CD4-positive, alpha-beta T cell treated with Interleukin-4 for 4 hours (primary cell): ENCODE data around the gene ACOT8.
"Not testable (repeated sequence)": the region's sequence is repeated elsewhere in the genome, so short reads cannot be mapped to it uniquely, and the experiment has no call there.

Source experiments
- DNase-seq: peaks from one replicate; pipeline ENCODE4 v3.0.0-alpha.2; 2020

ACOT8 gene

DNA sequence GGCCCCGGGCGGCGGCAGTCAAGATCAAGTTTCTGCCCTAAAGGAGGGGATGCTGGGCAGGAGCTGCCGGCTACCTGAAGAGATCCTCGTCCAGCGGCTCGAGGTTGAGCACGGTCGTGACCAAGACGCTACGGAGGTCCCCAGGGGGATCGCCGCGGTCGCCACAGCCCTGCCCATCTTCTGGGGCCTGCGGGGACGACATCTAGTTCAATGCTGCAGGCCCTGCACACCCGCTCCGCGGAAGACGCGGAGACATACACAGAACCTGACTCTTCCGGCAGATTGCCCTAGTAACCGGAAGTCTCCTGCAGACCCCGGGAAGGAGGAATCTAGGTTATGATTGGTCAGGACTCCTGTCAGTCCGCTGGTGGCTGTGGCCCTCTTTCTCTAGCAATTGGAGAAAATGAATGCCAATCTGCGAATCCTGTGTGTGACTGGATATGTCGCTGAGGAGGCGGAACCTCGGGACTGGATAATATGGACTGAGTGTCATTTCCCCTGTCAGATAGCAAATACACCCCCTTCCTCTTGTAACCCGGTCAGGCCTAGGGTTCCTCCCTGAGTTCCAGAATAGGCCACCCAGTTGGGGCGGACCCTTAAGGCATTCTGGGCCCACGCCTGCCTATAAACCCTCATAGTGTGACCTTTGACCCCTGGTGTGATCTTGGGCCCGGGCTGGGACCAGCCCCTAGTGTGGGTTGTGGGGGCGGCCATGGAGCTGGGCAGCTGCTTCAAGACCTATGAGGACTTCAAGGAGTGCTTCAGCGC is at the start of gene ACOT8, which contains the start of gene ZSWIM3:
Gene ACOT8 (minus strand): TSS at position 279 of the 768 bp plus-strand sequence. CDS start 77 bp downstream, at position 202.
Gene ZSWIM3 (plus strand): TSS at position 501 of the 768 bp plus-strand sequence. CDS start 212 bp downstream, at position 713.
- peak; percentile 100 for DNase-seq

- DNase-seq: no peak
Measured at GRCh38 chr20:45905505-45906079, 48.4 kb upstream of the ACOT8 start.

- DNase-seq: no peak
Measured at GRCh38 chr20:45904583-45905504, 47.7 kb upstream of the ACOT8 start.

GRCh38 chr20:45902199-45902701 is 45.1 kb upstream of the ACOT8 start:
- no peak for DNase-seq

DNA sequence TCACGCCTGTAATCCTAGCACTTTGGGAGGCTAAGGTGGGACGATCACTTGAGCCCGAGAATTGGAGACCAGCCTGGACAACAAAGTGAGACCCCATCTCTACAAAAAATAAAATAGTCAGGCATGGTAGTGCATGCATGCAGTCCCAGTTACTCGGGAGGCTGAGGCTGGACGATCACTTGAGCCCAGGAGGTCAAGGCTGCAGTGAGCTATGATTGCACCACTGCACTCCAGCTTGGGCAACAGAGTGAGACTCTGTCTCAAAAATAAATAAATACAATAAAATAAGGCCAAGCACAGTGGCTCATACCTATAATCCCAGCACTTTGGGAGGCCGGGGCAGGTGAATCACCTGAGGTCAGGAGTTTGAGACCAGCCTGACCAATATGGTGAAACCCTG is 44.1 kb upstream of the ACOT8 start:
- DNase-seq: not testable (repeated sequence)

- DNase-seq: no peak
Measured at GRCh38 chr20:45899046-45899835, 42.0 kb upstream of the ACOT8 start.

DNA sequence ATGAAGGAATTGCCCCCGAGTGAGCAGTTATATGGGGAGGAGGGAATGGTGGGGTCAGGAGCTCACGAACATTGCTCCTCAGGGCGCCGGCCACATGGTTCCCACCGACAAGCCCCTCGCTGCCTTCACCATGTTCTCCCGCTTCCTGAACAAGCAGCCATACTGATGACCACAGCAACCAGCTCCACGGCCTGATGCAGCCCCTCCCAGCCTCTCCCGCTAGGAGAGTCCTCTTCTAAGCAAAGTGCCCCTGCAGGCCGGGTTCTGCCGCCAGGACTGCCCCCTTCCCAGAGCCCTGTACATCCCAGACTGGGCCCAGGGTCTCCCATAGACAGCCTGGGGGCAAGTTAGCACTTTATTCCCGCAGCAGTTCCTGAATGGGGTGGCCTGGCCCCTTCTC is 41.1 kb upstream of the ACOT8 start:
- DNase-seq: no peak

GRCh38 chr20:45897692-45898091 is 40.5 kb upstream of the ACOT8 start:
- no peak for DNase-seq

DNA sequence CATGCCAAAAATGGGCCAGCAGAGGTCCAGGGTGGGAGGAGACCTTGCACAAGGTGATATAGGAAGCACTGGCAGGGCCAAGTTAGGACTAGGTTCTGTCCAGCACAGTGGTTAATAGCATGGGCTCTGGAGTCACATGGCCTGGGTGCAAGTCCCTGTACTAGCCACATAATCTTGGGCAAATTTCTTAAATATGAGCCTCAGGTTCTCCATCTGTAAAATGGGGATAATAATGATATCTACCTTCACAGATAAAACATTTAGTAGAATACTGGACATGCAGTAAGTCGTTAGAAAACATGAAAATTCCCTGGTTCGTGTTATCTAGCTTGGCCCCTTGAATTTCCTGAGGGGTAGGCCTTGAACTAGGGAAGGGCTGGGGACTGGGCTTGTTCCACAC is 40.1 kb upstream of the ACOT8 start:
- DNase-seq: no peak

DNA sequence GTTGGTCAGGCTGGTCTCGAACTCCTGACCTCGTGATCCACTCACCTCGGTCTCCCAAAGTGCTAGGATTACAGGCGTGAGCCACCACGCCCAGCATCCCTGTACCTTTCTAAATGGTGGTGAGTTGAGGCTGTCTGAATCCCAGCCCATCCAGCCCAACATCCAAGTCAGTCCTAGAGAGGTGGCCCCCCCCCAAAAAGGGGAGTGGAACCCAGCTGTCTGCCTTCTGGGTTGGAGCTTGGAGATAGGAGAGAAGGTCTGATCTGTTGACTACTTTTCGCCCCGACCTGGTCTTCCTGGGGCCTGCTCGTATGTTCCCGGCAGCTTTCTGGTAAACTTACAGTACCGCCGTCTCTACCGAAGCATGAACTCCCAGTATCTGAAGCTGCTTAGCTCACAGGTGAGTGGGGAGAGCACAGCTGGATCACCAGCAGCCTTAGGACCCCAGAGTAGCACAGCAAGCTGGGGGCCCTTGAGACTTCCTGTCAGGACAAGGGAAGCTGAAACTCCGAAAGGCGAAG is 39.5 kb upstream of the ACOT8 start:
- no peak for DNase-seq

- no peak for DNase-seq
Measured at GRCh38 chr20:45894797-45895196, 37.6 kb upstream of the ACOT8 start.

GRCh38 chr20:45893831-45894230 is 36.6 kb upstream of the ACOT8 start:
- no peak for DNase-seq

- DNase-seq: peak; percentile 14
Measured at GRCh38 chr20:45892828-45893500, 35.8 kb upstream of the ACOT8 start.

- DNase-seq: no peak
Measured at GRCh38 chr20:45892049-45892825, 35.0 kb upstream of the ACOT8 start.

DNA sequence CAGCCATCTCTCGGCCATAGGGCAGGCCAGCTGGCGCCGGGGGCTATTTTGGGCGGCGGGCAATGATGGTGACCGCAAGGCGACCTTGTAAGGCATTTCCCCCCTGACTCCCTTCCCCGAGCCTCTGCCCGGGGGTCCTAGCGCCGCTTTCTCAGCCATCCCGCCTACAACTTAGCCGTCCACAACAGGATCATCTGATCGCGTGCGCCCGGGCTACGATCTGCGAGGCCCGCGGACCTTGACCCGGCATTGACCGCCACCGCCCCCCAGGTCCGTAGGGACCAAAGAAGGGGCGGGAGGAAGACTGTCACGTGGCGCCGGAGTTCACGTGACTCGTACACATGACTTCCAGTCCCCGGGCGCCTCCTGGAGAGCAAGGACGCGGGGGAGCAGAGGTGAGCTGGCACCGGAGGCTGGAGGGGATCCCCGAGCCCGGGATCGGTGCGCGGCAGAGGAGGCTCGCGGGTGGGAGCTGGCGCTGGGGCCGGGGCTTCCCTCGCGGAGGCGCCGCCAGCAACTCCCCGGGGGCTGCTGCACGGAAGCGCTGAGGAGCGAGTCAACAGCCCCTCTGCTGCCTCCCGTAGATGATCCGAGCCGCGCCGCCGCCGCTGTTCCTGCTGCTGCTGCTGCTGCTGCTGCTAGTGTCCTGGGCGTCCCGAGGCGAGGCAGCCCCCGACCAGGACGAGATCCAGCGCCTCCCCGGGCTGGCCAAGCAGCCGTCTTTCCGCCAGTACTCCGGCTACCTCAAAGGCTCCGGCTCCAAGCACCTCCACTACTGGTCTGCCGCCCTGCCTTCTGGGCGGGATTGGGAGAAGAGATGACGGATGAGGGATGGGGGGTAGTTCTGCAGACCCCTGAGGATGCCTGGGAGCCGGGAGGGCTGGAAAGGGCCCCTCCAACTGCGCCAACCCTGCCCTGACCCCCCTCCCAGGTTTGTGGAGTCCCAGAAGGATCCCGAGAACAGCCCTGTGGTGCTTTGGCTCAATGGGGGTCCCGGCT is 34.1 kb upstream of the ACOT8 start, which contains the start of the genes CTSA and NEURL2:
Gene CTSA (plus strand): TSS at position 351 of the 999 bp plus-strand sequence. CDS start 234 bp downstream, at position 585.
Gene NEURL2 (minus strand): TSS at position 224 of the 999 bp plus-strand sequence. CDS start 217 bp downstream, at position 7.
- peak; percentile 82 for DNase-seq

DNA sequence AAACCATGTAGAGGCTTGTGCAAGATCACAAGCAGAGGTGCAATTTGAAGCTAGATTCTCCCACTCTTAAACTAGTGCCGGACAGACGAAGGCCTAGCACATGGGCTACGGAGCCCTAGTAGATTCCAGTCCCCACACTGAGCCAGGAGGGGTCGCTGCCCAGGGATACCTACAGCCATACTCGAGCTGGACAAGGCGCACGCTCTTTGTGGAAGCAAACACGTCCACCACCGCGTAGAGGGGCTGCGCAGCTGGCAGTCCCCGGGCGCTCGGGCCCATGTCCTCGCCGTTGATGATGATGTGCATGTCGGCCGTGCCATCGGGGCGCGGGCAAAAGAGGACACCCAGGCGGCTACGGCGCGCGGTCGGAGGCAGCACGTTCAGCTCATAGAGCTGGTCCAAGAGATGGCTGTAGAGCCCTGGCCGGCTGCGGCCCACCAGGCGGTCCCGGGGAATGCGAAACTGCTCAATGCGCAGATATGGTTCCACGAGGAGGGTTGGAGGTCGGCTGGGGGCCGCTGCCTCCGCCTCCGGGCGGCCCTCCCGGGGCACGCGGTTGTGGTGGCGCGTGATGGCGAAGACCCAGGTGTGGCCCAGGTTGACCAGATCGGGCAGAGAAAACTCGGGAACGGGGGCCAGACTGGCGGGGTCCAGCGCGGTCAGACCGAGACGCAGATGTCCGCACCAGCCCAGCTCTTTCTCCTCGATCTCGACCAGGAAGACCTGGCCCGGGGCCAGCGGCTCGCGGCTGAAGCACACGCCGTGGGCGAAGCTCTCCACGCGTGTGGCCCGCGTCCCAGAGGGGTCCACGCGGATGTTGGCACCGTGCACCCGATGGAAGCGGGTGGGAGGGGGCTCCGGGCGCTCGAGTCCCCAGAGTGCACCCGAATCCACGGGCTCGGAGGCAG is 33.1 kb upstream of the ACOT8 start:
- DNase-seq: peak; percentile 36

GRCh38 chr20:45888681-45889080 is 31.5 kb upstream of the ACOT8 start:
- DNase-seq: no peak

- DNase-seq: no peak
Measured at GRCh38 chr20:45887346-45887715, 30.1 kb upstream of the ACOT8 start, which contains the start of gene SPATA25. Gene SPATA25, minus strand, starts transcription at chr20:45887622. Its CDS starts 32 bp downstream, at chr20:45887590.
